ENCODE measurements around the gene HASPIN. TPM values are rescaled to one million over a fixed set of nuclear protein-coding genes. Genes with fewer than 3 reads are reported as not detected.
A peak's percentile ranks its signal among the peaks of the same experiment; 100 is the strongest.

HASPIN gene
- total and polyA plus RNA-seq, 2 of the 13 experiments (the other 11 are each of a cell fraction or from before 2014, with no cell fraction given) = 2.7 to 8.1 TPM

- Histone ChIP-seq H3K4me3 (replicated peaks in 1 of 3; ENCODE audit: insufficient read depth in 1 of 3, low read depth in 2 of 3, low read length in 3 of 3) (no peak overlapping the region), H2AFZ (ENCODE audit: low read length) (no peak overlapping the region), H3K9me3 (ENCODE audit: low read length) (no peaks in the 10 kb centered on the region), H3K36me3 (replicated peaks in 1 of 2; ENCODE audit: control insufficient read depth in 1 of 2, insufficient read depth in 2 of 2, low read length in 2 of 2) (no peaks in the 10 kb centered on the region), H3K9ac (ENCODE audit: insufficient read depth, low read depth, low read length) (no peak overlapping the region), H4K20me1 (ENCODE audit: insufficient read depth, low read length) (no peaks in the 10 kb centered on the region), H3K4me2 (ENCODE audit: low read depth, low read length) (no peak overlapping the region), H3K27ac (ENCODE audit: extremely low read length, insufficient read depth, low read length) (no peak overlapping the region), H3K27me3 (ENCODE audit: control insufficient read depth in 1 of 2, insufficient read depth in 2 of 2, low read length in 2 of 2) (peaks cover 0 to 2% of the 10 kb centered on the region in 2 experiments; a peak in 1 of 5 replicates), H3K79me2 (ENCODE audit: insufficient read depth, low read length) (no peaks in the 10 kb centered on the region), H3K4me1 (ENCODE audit: insufficient read depth, low read length) (peaks cover 41% of the 10 kb centered on the region)
- intact Hi-C loops (cut with micrococcal nuclease; ENCODE audit: unreplicated experiment) (loop anchor here (5.0 kb wide), 1 partner anchor 35 kb away; no protein-coding TSS in a partner anchor), in situ Hi-C loops (cut with HindIII; ENCODE audit: extremely low pct_ligation_motif_present, low pct_unique_long_range_greater_than_20kb) (no loop called here)
- WGBS (ENCODE audit: low lambda C conversion rate) = 35% methylated on average over 8 of the region's 12 CpGs
- CTCF ChIA-PET (ENCODE audit: low intra/inter-chr PET ratio, low total read pairs) = interaction anchor here (1.2 to 2.1 kb wide), 2 partner anchors 35 to 37 kb away, joined by 3 to 5 read pairs; no protein-coding TSS in a partner anchor
- POLR2A ChIA-PET = interaction anchor here (1.0 to 1.1 kb wide), 3 partner anchors 8 to 32 kb away, joined by 3 to 4 read pairs (median 3); partner anchors contain the start of gene ITGAE
- BruUV-seq (replicated peaks) = no TSS peak
- DNase-seq (ENCODE audit: low spot score) (peak; percentile 69), FAIRE-seq (peak; percentile 81), ATAC-seq (peak; percentile 91)
- TF ChIP-seq ZBTB34 (CRISPR knock-in tag; IDR thresholded peaks at IDR 0.05) = no peak
- TF ChIP-seq ZNF878 (CRISPR knock-in tag; IDR thresholded peaks at IDR 0.05) = no peak
- TF ChIP-seq SAP130 (CRISPR knock-in tag; IDR thresholded peaks at IDR 0.05; ENCODE audit: low read depth) = peak; percentile 19; the same call in 1 of the 2 replicates
- peak in 1 of 2 experiments; percentile 44; a peak in 1 of 4 replicates for TF ChIP-seq HMGXB4 (CRISPR knock-in tag; IDR thresholded peaks at IDR 0.05; ENCODE audit: borderline replicate concordance in 1 of 2, low read depth in 1 of 2)
- TF ChIP-seq HNF1B (CRISPR knock-in tag; IDR thresholded peaks at IDR 0.05) = no peak
- 0 out of 2 replicates have a peak, but pooled peaks have one; percentile 33 for TF ChIP-seq NFKB2 (CRISPR knock-in tag; IDR thresholded peaks at IDR 0.05; ENCODE audit: borderline replicate concordance)
- 0 out of 2 replicates have a peak, but pooled peaks have one; percentile 24 for TF ChIP-seq SALL1 (CRISPR knock-in tag; IDR thresholded peaks at IDR 0.05)
- peak; percentile 69 for TF ChIP-seq RAD21 (CRISPR knock-in tag; IDR thresholded peaks at IDR 0.05)
- TF ChIP-seq ZNF331 (CRISPR knock-in tag; IDR thresholded peaks at IDR 0.05) = 0 out of 2 replicates have a peak, but pooled peaks have one; percentile 26
- peak; percentile 61 for TF ChIP-seq ZNF687 (CRISPR knock-in tag; IDR thresholded peaks at IDR 0.05)
- 0 out of 2 replicates have a peak, but pooled peaks have one; percentile 20 for TF ChIP-seq RXRB (CRISPR knock-in tag; IDR thresholded peaks at IDR 0.05; ENCODE audit: borderline replicate concordance)
- peak; percentile 71 for TF ChIP-seq CTCF (CRISPR knock-in tag; IDR thresholded peaks at IDR 0.05)
Observed at GRCh38 chr17:3772764-3773163, 49.1 kb downstream of the HASPIN start.

Data from HepG2 (cell line).